Measurements from ENCODE around the gene PRRX2.
A peak's percentile ranks its signal among the peaks of the same experiment; 100 is the strongest.
"Not testable (repeated sequence)": the region's sequence is repeated elsewhere in the genome, so short reads cannot be mapped to it uniquely, and the experiment has no call there.

The PRRX2 gene

GRCh38 chr9:129759319-129759718 is 93.9 kb downstream of the PRRX2 start:
- no peak overlapping the region for H3K27ac ChIP-seq (ENCODE audit: low read length)
- no peak overlapping the region for H3K4me3 ChIP-seq (ENCODE audit: low read depth in 1 of 2, low read length in 2 of 2)
- H3K4me1 ChIP-seq (ENCODE audit: control insufficient read depth in 1 of 2, insufficient read depth in 2 of 2, low read length in 2 of 2), result peaks cover 0 to 8% of the 10 kb centered on the region in 2 donors

GRCh38 chr9:129759804-129760502 is 94.5 kb downstream of the PRRX2 start:
- Histone ChIP-seq H3K27ac (ENCODE audit: low read length) (no peak overlapping the region), H3K36me3 (ENCODE audit: control insufficient read depth in 1 of 2, insufficient read depth in 2 of 2, low read length in 2 of 2) (no peaks in the 10 kb centered on the region), H3K27me3 (ENCODE audit: low read depth, low read length) (no peaks in the 10 kb centered on the region), H3K9me3 (ENCODE audit: control insufficient read depth in 1 of 2, low read length in 2 of 2) (no peaks in the 10 kb centered on the region), H3K4me3 (ENCODE audit: low read depth in 1 of 2, low read length in 2 of 2) (no peak overlapping the region), H3K4me1 (ENCODE audit: control insufficient read depth in 1 of 2, insufficient read depth in 2 of 2, low read length in 2 of 2) (peaks cover 0 to 8% of the 10 kb centered on the region in 2 donors)

More at GRCh38 chr9:129759319-129759718, 93.9 kb downstream of the PRRX2 start:
- Histone ChIP-seq H3K36me3 (ENCODE audit: control insufficient read depth in 1 of 2, insufficient read depth in 2 of 2, low read length in 2 of 2) (no peaks in the 10 kb centered on the region), H3K27me3 (ENCODE audit: low read depth, low read length) (no peaks in the 10 kb centered on the region), H3K9me3 (ENCODE audit: control insufficient read depth in 1 of 2, low read length in 2 of 2) (no peaks in the 10 kb centered on the region)

DNA sequence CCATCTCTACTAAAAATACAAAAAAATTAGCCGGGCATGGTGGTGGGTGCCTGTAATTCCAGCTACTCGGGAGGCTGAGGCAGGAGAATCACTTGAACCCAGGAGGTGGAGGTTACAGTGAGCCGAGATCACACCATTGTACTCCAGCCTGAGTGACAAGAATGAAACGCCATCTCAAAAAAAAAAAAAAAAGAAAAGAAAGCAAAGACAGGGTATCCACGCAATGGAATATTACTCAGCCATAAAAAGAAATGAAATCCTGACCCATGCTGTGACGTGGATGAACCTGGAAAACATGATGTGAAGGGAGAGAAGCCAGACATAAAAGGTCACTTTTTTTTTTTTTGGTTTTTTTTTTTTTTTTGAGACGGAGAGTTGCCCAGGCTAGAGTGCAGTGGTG is 95.3 kb downstream of the PRRX2 start:
- H3K4me3 ChIP-seq (ENCODE audit: low read depth in 1 of 2, low read length in 2 of 2); H3K27ac ChIP-seq (ENCODE audit: low read length); H3K9me3 ChIP-seq (ENCODE audit: control insufficient read depth in 1 of 2, low read length in 2 of 2); H3K4me1 ChIP-seq (ENCODE audit: control insufficient read depth in 1 of 2, insufficient read depth in 2 of 2, low read length in 2 of 2); H3K27me3 ChIP-seq (ENCODE audit: low read depth, low read length); H3K36me3 ChIP-seq (ENCODE audit: control insufficient read depth in 1 of 2, insufficient read depth in 2 of 2, low read length in 2 of 2): not testable (repeated sequence)

DNA sequence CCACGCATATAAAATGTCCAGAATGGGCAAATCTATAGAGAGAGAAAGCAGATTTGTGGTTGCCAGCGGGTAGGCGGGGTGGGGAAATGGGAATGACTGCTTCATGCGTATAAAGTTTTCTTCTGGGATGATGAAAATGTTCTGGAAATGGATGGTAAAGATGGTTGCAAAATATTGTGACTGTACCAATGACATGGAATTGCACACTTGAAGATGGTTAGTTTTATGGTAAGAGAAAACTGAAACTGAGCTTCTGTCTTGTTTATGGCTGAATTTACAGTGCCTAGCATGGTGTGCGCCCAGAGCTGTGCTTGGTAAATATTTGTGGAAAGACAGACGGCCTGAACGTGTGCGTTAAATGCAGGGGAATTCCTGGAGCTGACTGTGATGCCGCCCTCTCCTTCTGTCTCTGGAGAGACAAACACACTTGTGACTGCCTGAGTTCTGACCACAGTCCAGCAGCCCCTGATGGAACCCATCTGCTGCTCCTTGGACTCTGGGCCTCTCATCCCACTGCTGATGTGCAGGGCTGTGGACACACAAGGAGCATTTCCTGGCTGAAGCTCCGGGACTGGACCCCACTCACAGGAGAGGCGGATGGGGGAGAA is 96.0 kb downstream of the PRRX2 start:
- Histone ChIP-seq H3K27me3 (ENCODE audit: low read depth, low read length) (no peaks in the 10 kb centered on the region), H3K4me1 (ENCODE audit: control insufficient read depth in 1 of 2, insufficient read depth in 2 of 2, low read length in 2 of 2) (peaks cover 0 to 8% of the 10 kb centered on the region in 2 donors), H3K4me3 (ENCODE audit: low read depth in 1 of 2, low read length in 2 of 2) (peak overlapping the region in 1 of 2 donors; percentile 18), H3K27ac (ENCODE audit: low read length) (peak overlapping the region; percentile 60), H3K9me3 (ENCODE audit: control insufficient read depth in 1 of 2, low read length in 2 of 2) (no peaks in the 10 kb centered on the region), H3K36me3 (ENCODE audit: control insufficient read depth in 1 of 2, insufficient read depth in 2 of 2, low read length in 2 of 2) (no peaks in the 10 kb centered on the region)

- Histone ChIP-seq H3K27me3 (ENCODE audit: low read depth, low read length) (no peaks in the 10 kb centered on the region), H3K9me3 (ENCODE audit: control insufficient read depth in 1 of 2, low read length in 2 of 2) (no peaks in the 10 kb centered on the region), H3K27ac (ENCODE audit: low read length) (peak overlapping the region; percentile 60), H3K4me3 (ENCODE audit: low read depth in 1 of 2, low read length in 2 of 2) (peak overlapping the region; percentile 11 to 18), H3K36me3 (ENCODE audit: control insufficient read depth in 1 of 2, insufficient read depth in 2 of 2, low read length in 2 of 2) (no peaks in the 10 kb centered on the region), H3K4me1 (ENCODE audit: control insufficient read depth in 1 of 2, insufficient read depth in 2 of 2, low read length in 2 of 2) (peaks cover 0 to 8% of the 10 kb centered on the region in 2 donors)
Observed at GRCh38 chr9:129761901-129762369, 96.5 kb downstream of the PRRX2 start.

DNA sequence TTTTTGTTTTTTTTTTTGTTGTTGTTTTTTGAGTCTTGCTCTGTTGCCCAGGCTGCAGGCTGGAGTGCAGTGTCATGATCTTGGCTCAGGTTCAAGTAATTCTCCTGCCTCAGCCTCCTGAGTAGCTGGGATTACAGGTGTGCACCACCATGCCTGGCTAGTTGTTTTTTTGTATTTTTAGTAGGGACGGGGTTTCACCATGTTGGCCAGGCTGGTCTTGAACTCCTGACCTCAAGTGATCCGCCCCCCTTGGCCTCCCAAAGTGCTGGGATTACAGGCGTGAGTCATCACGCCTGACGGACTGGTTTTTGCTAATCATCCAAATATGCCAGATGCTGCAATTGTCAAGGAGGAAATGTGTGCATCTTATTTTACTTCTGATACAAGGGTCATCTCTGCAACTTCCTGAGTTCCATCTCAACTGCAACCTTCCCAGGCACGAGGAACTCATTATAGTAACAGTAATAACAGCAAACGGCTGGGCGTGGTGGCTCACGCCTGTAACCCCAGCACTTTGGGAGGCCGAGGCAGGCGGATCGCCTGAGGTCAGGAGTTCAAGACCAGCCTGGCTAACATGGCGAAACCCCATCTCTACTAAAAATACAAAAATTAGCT is 97.0 kb downstream of the PRRX2 start:
- H3K36me3 ChIP-seq (ENCODE audit: control insufficient read depth in 1 of 2, insufficient read depth in 2 of 2, low read length in 2 of 2); H3K4me3 ChIP-seq (ENCODE audit: low read depth in 1 of 2, low read length in 2 of 2); H3K4me1 ChIP-seq (ENCODE audit: control insufficient read depth in 1 of 2, insufficient read depth in 2 of 2, low read length in 2 of 2); H3K27ac ChIP-seq (ENCODE audit: low read length); H3K27me3 ChIP-seq (ENCODE audit: low read depth, low read length); H3K9me3 ChIP-seq (ENCODE audit: control insufficient read depth in 1 of 2, low read length in 2 of 2): not testable (repeated sequence)

DNA sequence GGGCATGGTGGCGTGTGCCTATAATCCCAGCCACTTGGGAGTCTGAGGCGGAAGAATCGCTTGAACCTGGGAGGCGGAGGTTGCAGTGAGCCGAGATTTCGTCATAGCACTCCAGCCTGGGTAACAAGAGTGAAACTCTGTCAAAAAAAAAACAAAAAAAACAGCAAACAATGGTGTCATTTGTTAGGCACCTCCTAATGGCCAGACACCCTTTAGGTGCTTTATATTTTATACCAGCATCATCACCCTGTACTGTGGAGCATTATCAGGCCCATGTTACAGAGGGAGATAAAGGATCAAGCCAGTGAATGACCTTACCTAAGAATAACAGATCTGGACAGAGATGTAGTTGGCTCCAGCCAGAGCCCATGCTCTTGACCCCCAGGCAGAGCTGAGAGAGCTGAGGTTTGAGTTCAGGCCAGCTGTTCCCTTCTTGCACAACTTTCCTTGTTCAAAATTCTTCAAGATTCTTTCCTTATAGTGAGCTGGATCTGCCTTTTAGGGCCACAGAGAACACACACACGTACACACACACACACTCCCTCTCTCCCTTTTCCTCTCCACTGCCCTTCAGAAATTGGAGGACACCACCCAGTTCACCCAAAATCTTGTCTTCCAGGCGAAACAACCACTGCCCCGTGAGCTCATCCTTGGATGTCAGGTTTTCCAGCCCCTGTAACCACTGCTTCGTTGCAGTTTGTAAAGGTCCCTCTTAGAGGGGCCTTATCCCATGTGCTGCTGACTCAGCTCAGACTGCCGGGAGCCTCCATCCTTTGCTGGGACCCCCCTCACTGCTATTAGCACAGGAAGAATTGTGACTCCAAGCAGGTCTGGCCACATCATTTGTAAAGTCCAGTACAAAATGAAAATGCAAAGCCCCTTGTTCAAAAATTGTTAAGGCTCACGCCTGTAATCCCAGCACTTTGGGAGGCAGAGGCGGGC is 97.8 kb downstream of the PRRX2 start:
- Histone ChIP-seq H3K4me3 (ENCODE audit: low read depth in 1 of 2, low read length in 2 of 2) (no peak overlapping the region), H3K27me3 (ENCODE audit: low read depth, low read length) (no peaks in the 10 kb centered on the region), H3K27ac (ENCODE audit: low read length) (no peak overlapping the region), H3K9me3 (ENCODE audit: control insufficient read depth in 1 of 2, low read length in 2 of 2) (no peaks in the 10 kb centered on the region), H3K36me3 (ENCODE audit: control insufficient read depth in 1 of 2, insufficient read depth in 2 of 2, low read length in 2 of 2) (no peaks in the 10 kb centered on the region), H3K4me1 (ENCODE audit: control insufficient read depth in 1 of 2, insufficient read depth in 2 of 2, low read length in 2 of 2) (peaks cover 0 to 8% of the 10 kb centered on the region in 2 donors)

GRCh38 chr9:129765764-129766317 is 100.4 kb downstream of the PRRX2 start:
- Histone ChIP-seq H3K4me1 (ENCODE audit: control insufficient read depth in 1 of 2, insufficient read depth in 2 of 2, low read length in 2 of 2) (peaks cover 0 to 8% of the 10 kb centered on the region in 2 donors), H3K27ac (ENCODE audit: low read length) (no peak overlapping the region), H3K4me3 (ENCODE audit: low read depth in 1 of 2, low read length in 2 of 2) (no peak overlapping the region), H3K36me3 (ENCODE audit: control insufficient read depth in 1 of 2, insufficient read depth in 2 of 2, low read length in 2 of 2) (no peaks in the 10 kb centered on the region), H3K9me3 (ENCODE audit: control insufficient read depth in 1 of 2, low read length in 2 of 2) (no peaks in the 10 kb centered on the region), H3K27me3 (ENCODE audit: low read depth, low read length) (no peaks in the 10 kb centered on the region)

GRCh38 chr9:129768486-129768885 is 103.0 kb downstream of the PRRX2 start:
- Histone ChIP-seq H3K9me3 (ENCODE audit: control insufficient read depth in 1 of 2, low read length in 2 of 2) (no peaks in the 10 kb centered on the region), H3K27ac (ENCODE audit: low read length) (no peak overlapping the region), H3K4me3 (ENCODE audit: low read depth in 1 of 2, low read length in 2 of 2) (no peak overlapping the region), H3K36me3 (ENCODE audit: control insufficient read depth in 1 of 2, insufficient read depth in 2 of 2, low read length in 2 of 2) (no peaks in the 10 kb centered on the region), H3K27me3 (ENCODE audit: low read depth, low read length) (no peaks in the 10 kb centered on the region), H3K4me1 (ENCODE audit: control insufficient read depth in 1 of 2, insufficient read depth in 2 of 2, low read length in 2 of 2) (no peaks in the 10 kb centered on the region)

DNA sequence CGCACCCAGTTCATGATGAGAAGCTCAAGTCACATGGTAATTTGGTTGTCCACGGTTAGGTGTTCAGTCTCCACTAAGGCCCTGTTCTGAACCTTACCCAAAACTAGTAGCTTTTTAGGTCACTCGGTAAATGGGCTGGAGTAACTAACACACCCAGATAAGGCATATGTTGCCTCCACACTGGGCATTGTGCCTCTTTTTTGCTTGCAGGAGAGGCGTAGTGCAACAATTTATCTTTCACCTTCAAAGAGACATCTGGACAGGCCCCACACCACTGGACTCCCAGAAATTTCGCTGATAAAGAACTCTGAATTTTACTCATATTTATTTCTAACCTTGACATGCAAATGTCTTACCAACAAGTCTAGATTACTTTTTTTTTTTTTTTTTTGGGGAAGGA is 104.2 kb downstream of the PRRX2 start:
- Histone ChIP-seq H3K36me3 (ENCODE audit: control insufficient read depth in 1 of 2, insufficient read depth in 2 of 2, low read length in 2 of 2) (no peaks in the 10 kb centered on the region), H3K4me3 (ENCODE audit: low read depth in 1 of 2, low read length in 2 of 2) (no peak overlapping the region), H3K4me1 (ENCODE audit: control insufficient read depth in 1 of 2, insufficient read depth in 2 of 2, low read length in 2 of 2) (no peaks in the 10 kb centered on the region), H3K27ac (ENCODE audit: low read length) (no peak overlapping the region), H3K27me3 (ENCODE audit: low read depth, low read length) (no peaks in the 10 kb centered on the region), H3K9me3 (ENCODE audit: control insufficient read depth in 1 of 2, low read length in 2 of 2) (no peaks in the 10 kb centered on the region)
